AG04450 (cell line): ENCODE results near the gene GDPGP1. TPM values are rescaled to one million over a fixed set of nuclear protein-coding genes. Genes with fewer than 3 reads are reported as not detected.
A peak's percentile ranks its signal among the peaks of the same experiment; 100 is the strongest.

Experiments used
- CTCF ChIA-PET: fragments of 300-600, 350-600 bp; formaldehyde crosslinking; extraction: SDS; loops from one replicate; lab custom pipeline; 2022; ENCODE audit warnings: antibody characterized with exemption, inconsistent platforms; lab: Charles Lee
- POLR2A ChIA-PET: fragments of 350-600 bp; formaldehyde crosslinking; extraction: SDS; loops from one replicate; lab custom pipeline; 2021; ENCODE audit warnings: antibody characterized with exemption, inconsistent platforms; lab: Yijun Ruan, JAX
- DNase-seq: peaks from one replicate; pipeline ENCODE4 v3.0.0-alpha.2; 2011; ENCODE audit warnings: low read depth, low spot score
- H3K27ac ChIP-seq: one replicate; pipeline ENCODE4 v1.5.1; 2012; ENCODE audit warnings: low read depth, low read length, control low read depth
- H3K27me3 ChIP-seq: one replicate; pipeline ENCODE4 v1.6.0; 2012; ENCODE audit warnings: low read length; ENCODE audit not compliant: control insufficient read depth, insufficient read depth
- H3K4me3 ChIP-seq: 2 replicates; pipeline ENCODE4 v1.5.1; 2011; ENCODE audit warnings: mild to moderate bottlenecking, low read depth, low read length, control low read depth
- H3K9me3 ChIP-seq: 2 replicates; pipeline ENCODE4 v1.5.1; 2012; ENCODE audit warnings: low read length; ENCODE audit not compliant: control insufficient read depth, insufficient read depth
- CTCF ChIP-seq: IDR thresholded peaks from 2 replicates; pipeline ENCODE4 v1.5.1; 2011; ENCODE audit warnings: low read depth, low read length, control low read depth, inconsistent platforms
- polyA plus RNA-seq: library from polyadenylated mRNA; depleted of rRNA; stranded (reverse); fragments of >200 nt; gene quantifications from 2 replicates; pipeline ENCODE4 v1.2.3, GENCODE V29; 2011

GDPGP1 gene
- polyA plus RNA-seq, 1 experiment = 2.7 TPM

GRCh38 chr15:90231028-90232017 is 2.7 kb upstream of the GDPGP1 start:
- POLR2A ChIA-PET = no interaction called here
- DNase-seq = no peak
- CTCF ChIA-PET = interaction anchor here (1.0 to 4.8 kb wide), 3 partner anchors 9 to 19 kb away, joined by 3 to 36 read pairs (median 6); no protein-coding TSS in a partner anchor

GRCh38 chr15:90232196-90232595 is 1.8 kb upstream of the GDPGP1 start:
- no peak for DNase-seq

More at GRCh38 chr15:90231028-90232017, 2.7 kb upstream of the GDPGP1 start:
- H3K27me3 ChIP-seq = no peaks in the 10 kb centered on the region
- no peak for TF ChIP-seq CTCF
- H3K9me3 ChIP-seq = no peaks in the 10 kb centered on the region; the same call in 1 of the 2 replicates
- no peak overlapping the region for H3K27ac ChIP-seq
- H3K4me3 ChIP-seq = no peak overlapping the region

GRCh38 chr15:90232941-90233386 is 1.0 kb upstream of the GDPGP1 start:
- Histone ChIP-seq H3K9me3 (no peaks in the 10 kb centered on the region; the same call in 1 of the 2 replicates), H3K4me3 (peak overlapping the region; percentile 81), H3K27me3 (no peaks in the 10 kb centered on the region), H3K27ac (peak overlapping the region; percentile 65)
- TF ChIP-seq CTCF = peak; percentile 60
- ChIA-PET POLR2A (interaction anchor here (0.6 to 1.0 kb wide), 4 partner anchors 18 to 335 kb away, joined by 3 to 5 read pairs (median 3); no protein-coding TSS in a partner anchor), CTCF (interaction anchor here (0.6 to 4.8 kb wide), 17 partner anchors 11 to 723 kb away, joined by 3 to 36 read pairs (median 4); partner anchors contain the start of gene SEMA4B)
- no peak for DNase-seq

More at GRCh38 chr15:90232196-90232595, 1.8 kb upstream of the GDPGP1 start:
- Histone ChIP-seq H3K9me3 (no peaks in the 10 kb centered on the region; the same call in 1 of the 2 replicates), H3K27ac (no peak overlapping the region), H3K4me3 (no peak overlapping the region; the same call in 1 of the 2 replicates), H3K27me3 (no peaks in the 10 kb centered on the region)
- no peak for TF ChIP-seq CTCF
- POLR2A ChIA-PET = interaction anchor here (0.5 kb wide), 1 partner anchor 354 kb away, joined by 5 read pairs; no protein-coding TSS in a partner anchor
- CTCF ChIA-PET = interaction anchor here (0.6 to 4.8 kb wide), 10 partner anchors 10 to 724 kb away, joined by 3 to 36 read pairs (median 4); partner anchors contain the start of gene SEMA4B

- CTCF ChIA-PET = interaction anchor here (0.5 to 4.8 kb wide), 16 partner anchors 12 to 474 kb away, joined by 3 to 36 read pairs (median 4); partner anchors contain the start of gene SEMA4B
- no peaks in the 10 kb centered on the region for H3K27me3 ChIP-seq
- H3K9me3 ChIP-seq = no peaks in the 10 kb centered on the region; the same call in 1 of the 2 replicates
- no peak for TF ChIP-seq CTCF
- H3K27ac ChIP-seq = peak within 1 kb of the TSS; percentile 65
- POLR2A ChIA-PET = interaction anchor here (0.5 to 1.1 kb wide), 12 partner anchors 12 to 340 kb away, joined by 3 to 6 read pairs (median 4); partner anchors contain the start of genes AP3S2 and NGRN
- DNase-seq = peak; percentile 81
- H3K4me3 ChIP-seq = peak within 1 kb of the TSS; percentile 82
Observed at GRCh38 chr15:90233387-90234095, 468 bp upstream of the GDPGP1 start, which contains the start of gene CIB1. Gene CIB1, minus strand, starts transcription at chr15:90233941. Its CDS starts 56 bp downstream, at chr15:90233885.
